ENCODE data around the gene GIMAP8. TPM values are rescaled to one million over a fixed set of nuclear protein-coding genes. Genes with fewer than 3 reads are reported as not detected.

GIMAP8 gene
- total and polyA plus RNA-seq, 2 experiments from 2014 or later: 0.06 TPM; not detected in 1

GRCh38 chr7:150463461-150463860, 13.0 kb downstream of the GIMAP8 start (continued):
- TF ChIP-seq ETS1 (IDR thresholded peaks at IDR 0.05) (no peak), STAT1 (IDR thresholded peaks at IDR 0.05; ENCODE audit: unreplicated experiment) (no peak), POLR2AphosphoS5 (IDR thresholded peaks at IDR 0.05; ENCODE audit: low read depth) (no peak), ZNF114 (CRISPR knock-in tag; IDR thresholded peaks at IDR 0.05) (no peak), ZNF462 (CRISPR knock-in tag; IDR thresholded peaks at IDR 0.05) (no peak)

- TF ChIP-seq NANOG (IDR thresholded peaks at IDR 0.05; ENCODE audit: borderline replicate concordance): no peak
- TF ChIP-seq CREB1 (CRISPR knock-in tag; IDR thresholded peaks at IDR 0.05; ENCODE audit: low read depth): no peak
- no peak for TF ChIP-seq ZNF462 (CRISPR knock-in tag; IDR thresholded peaks at IDR 0.05)
- Histone ChIP-seq H3K4me3 (no peak overlapping the region), H4K20me1 (replicated peaks; ENCODE audit: insufficient read depth) (no peaks in the 10 kb centered on the region), H3K4me2 (no peak overlapping the region), H3F3A (replicated peaks; ENCODE audit: low read depth) (no peaks in the 10 kb centered on the region), H3K79me2 (replicated peaks; ENCODE audit: insufficient read depth) (no peaks in the 10 kb centered on the region), H3K36me3 (ENCODE audit: insufficient read depth) (no peaks in the 10 kb centered on the region), H3K9me2 (ENCODE audit: insufficient read depth) (no peaks in the 10 kb centered on the region), H3K27me3 (ENCODE audit: insufficient read depth) (0 out of 2 replicates have a peak, but pooled peaks cover 7% of the 10 kb centered on the region), H3K27ac (ENCODE audit: low read depth) (no peak overlapping the region), H3K4me1 (ENCODE audit: insufficient read depth) (no peaks in the 10 kb centered on the region), H2AFZ (no peak overlapping the region)
- Mint-ChIP-seq H3K9me3 (peaks cover 11% of the 10 kb centered on the region; the same call in 1 of the 3 replicates), H3K27me3 (ENCODE audit: insufficient read depth, low read depth, poor library complexity) (peaks cover 2% of the 10 kb centered on the region), H3K36me3 (ENCODE audit: low read depth) (no peaks in the 10 kb centered on the region; the same call in 2 of the 3 replicates), H3K4me1 (no peaks in the 10 kb centered on the region), H3K27ac (no peak overlapping the region), H3K4me3 (no peak overlapping the region)
- ATAC-seq (no peak), DNase-seq (ENCODE audit: low spot score) (no peak)
Observed at GRCh38 chr7:150464962-150465361, 14.5 kb downstream of the GIMAP8 start.

All from GM23338 (cell line).